Astrocyte (in vitro differentiated cells and primary cell): Measurements from ENCODE around the gene DDX1.

Experiments
- CTCF ChIP-seq: IDR thresholded peaks from 2 replicates; pipeline ENCODE4 v1.5.1; 2011; ENCODE audit warnings: low read depth, mild to moderate bottlenecking, inconsistent platforms, low read length, moderate library complexity; ENCODE audit not compliant: insufficient read depth
- EZH2 ChIP-seq: IDR thresholded peaks from 2 replicates; pipeline ENCODE4 v1.6.1; 2012; ENCODE audit warnings: mild to moderate bottlenecking, low read length, inconsistent platforms; ENCODE audit not compliant: insufficient read depth

DNA sequence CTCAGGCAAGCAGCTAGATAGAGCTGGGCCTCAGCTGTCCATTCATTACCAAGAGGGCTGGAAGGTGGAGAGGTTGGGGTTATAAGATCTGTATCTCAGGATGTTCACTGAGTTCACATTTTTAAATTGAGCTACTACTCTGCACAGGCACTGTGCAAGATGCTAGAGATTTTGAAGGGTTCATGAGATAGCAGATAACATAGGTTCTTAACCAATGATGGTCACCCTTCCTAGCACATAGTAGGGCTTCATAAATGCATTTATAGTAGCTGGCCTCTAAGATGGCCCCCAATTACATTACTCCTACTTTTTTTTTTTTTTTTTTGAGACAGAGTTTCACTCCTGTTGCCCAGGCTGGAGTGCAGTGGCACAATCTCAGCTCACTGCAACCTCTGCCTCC lies 79.7 kb downstream of the DDX1 start:
- no peak for TF ChIP-seq CTCF
- TF ChIP-seq EZH2, result no peak
